Measurements from ENCODE around the gene PHF5A. TPM values are rescaled to one million over a fixed set of nuclear protein-coding genes. Genes with fewer than 3 reads are reported as not detected.

PHF5A gene
- total RNA-seq, 1 donor, result 38.4 TPM

DNA sequence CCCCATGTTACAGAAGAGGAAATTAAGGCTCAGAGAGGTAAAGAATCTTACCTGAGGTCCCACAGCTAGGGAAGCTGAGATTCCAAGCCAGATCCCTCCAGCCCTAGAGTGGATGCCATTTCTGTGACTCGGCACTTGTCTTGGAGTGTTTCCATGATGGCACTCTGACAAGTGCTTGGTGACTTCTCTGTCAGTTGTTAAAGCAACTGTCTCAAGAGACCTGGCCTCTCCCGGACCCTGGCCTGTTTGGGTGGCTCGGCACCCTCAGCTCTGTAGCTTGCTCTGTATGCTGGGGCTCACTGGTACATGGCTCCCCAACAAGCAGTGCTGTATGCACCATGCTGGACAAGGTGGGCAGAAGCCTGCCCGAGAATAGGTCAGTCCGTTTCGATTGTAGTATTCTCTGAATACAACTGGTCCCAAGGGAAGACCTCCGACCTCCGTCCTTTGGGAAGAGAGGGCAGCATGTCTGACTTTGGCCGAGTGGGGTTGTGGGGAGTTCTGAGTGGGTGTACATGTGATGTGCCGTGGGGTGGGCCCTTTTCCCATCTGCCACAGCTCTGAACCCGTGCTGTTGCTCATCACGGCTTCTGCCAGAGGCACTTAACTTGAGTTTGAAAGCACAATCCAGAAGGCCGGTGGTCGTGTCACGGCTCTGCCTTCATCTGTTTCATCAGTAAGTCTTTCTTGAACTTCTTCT is 12.8 kb upstream of the PHF5A start:
- peak overlapping the region; percentile 61 for H3K4me2 ChIP-seq (ENCODE audit: insufficient read depth, low read length)
- peak overlapping the region; percentile 85 for H3K27ac ChIP-seq (ENCODE audit: low read depth, low read length)
- no peaks in the 10 kb centered on the region for H3K9me3 ChIP-seq (ENCODE audit: low read depth, low read length)
- peaks cover 73% of the 10 kb centered on the region for H3K79me2 ChIP-seq (ENCODE audit: insufficient read depth, low read length)
- H3K27me3 ChIP-seq (ENCODE audit: insufficient read depth, low read length), result no peaks in the 10 kb centered on the region
- no peak overlapping the region for H2AFZ ChIP-seq (ENCODE audit: low read length)
- H3K36me3 ChIP-seq (ENCODE audit: insufficient read depth, low read length), result no peaks in the 10 kb centered on the region
- DNase-seq (ENCODE audit: insufficient read length, low spot score, missing footprints), result no peak
- peaks cover 53% of the 10 kb centered on the region for H3K4me1 ChIP-seq (ENCODE audit: insufficient read depth, low read length)
- H4K20me1 ChIP-seq (ENCODE audit: insufficient read depth, low read length), result peaks cover 57% of the 10 kb centered on the region
- peak overlapping the region; percentile 27 for H3K4me3 ChIP-seq (ENCODE audit: insufficient read depth, low read length)
- TF ChIP-seq, protein P1, sequence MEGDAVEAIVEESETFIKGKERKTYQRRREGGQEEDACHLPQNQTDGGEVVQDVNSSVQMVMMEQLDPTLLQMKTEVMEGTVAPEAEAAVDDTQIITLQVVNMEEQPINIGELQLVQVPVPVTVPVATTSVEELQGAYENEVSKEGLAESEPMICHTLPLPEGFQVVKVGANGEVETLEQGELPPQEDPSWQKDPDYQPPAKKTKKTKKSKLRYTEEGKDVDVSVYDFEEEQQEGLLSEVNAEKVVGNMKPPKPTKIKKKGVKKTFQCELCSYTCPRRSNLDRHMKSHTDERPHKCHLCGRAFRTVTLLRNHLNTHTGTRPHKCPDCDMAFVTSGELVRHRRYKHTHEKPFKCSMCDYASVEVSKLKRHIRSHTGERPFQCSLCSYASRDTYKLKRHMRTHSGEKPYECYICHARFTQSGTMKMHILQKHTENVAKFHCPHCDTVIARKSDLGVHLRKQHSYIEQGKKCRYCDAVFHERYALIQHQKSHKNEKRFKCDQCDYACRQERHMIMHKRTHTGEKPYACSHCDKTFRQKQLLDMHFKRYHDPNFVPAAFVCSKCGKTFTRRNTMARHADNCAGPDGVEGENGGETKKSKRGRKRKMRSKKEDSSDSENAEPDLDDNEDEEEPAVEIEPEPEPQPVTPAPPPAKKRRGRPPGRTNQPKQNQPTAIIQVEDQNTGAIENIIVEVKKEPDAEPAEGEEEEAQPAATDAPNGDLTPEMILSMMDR (IDR thresholded peaks at IDR 0.05; ENCODE audit: extremely low read depth, low read depth, low read length), result no peak

DNA sequence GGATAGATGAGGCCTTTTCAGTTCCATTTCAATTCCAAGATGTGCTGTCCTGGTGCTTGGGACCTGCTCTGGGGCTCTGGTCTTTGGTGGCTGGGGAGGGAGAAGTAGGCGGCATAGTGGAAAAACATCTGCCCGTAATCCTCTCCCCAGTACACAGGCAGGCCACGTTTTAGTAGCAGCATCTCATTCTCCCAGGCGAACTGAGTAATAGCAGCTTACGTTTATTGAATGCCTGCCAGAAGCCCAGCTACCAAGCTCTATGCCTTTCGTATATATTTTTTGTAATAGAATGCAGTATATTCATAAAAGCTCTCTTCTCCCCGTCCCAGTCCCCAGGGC is 11.9 kb upstream of the PHF5A start:
- peaks cover 52% of the 10 kb centered on the region for H4K20me1 ChIP-seq (ENCODE audit: insufficient read depth, low read length)
- peaks cover 53% of the 10 kb centered on the region for H3K4me1 ChIP-seq (ENCODE audit: insufficient read depth, low read length)
- no peaks in the 10 kb centered on the region for H3K36me3 ChIP-seq (ENCODE audit: insufficient read depth, low read length)
- H3K4me3 ChIP-seq (ENCODE audit: insufficient read depth, low read length), result no peak overlapping the region
- TF ChIP-seq, protein P1 (IDR thresholded peaks at IDR 0.05; ENCODE audit: extremely low read depth, low read depth, low read length), result no peak
- no peaks in the 10 kb centered on the region for H3K9me3 ChIP-seq (ENCODE audit: low read depth, low read length)
- no peak overlapping the region for H2AFZ ChIP-seq (ENCODE audit: low read length)
- H3K27ac ChIP-seq (ENCODE audit: low read depth, low read length), result peak overlapping the region; percentile 85
- peak; percentile 86 for DNase-seq (ENCODE audit: insufficient read length, low spot score, missing footprints)
- H3K27me3 ChIP-seq (ENCODE audit: insufficient read depth, low read length), result no peaks in the 10 kb centered on the region
- H3K79me2 ChIP-seq (ENCODE audit: insufficient read depth, low read length), result peaks cover 75% of the 10 kb centered on the region
- H3K4me2 ChIP-seq (ENCODE audit: insufficient read depth, low read length), result peak overlapping the region; percentile 61

DNA sequence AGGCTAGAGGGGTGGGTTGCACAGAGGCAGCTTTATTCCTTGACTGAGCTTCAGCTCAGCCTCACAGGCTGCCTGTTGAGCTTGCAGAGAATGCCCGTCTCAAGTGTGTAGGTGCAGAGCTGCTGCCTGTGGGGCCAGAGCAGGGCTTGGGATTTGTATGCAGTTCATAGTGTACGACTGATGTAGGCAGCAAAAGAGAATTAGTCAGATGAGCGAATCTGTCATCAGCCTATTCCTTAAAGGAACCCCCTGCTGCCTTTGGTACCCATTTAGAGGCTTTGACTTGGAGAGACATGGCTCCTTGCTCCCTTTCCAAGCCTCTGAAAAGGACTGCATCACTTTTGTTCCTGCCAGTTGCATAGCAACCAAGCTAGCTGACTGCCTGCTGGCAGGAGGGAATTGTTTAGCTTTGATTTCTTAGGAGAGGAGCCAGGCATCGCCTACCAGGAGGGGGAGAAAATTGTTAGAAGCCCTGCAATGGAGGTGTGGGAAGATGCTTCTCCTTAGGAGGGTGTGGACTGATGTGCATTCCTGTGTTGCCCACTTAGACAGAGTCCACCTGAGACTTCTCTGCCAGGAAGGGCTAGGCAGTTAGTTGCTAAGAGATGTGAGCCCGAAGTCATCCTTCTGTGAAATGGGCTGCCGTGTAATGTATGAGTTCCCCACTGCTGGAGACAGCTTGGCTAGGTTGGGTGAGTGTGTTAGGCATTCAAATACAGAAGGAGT is 11.3 kb upstream of the PHF5A start:
- H3K27me3 ChIP-seq (ENCODE audit: insufficient read depth, low read length), result no peaks in the 10 kb centered on the region
- H3K79me2 ChIP-seq (ENCODE audit: insufficient read depth, low read length), result peaks cover 76% of the 10 kb centered on the region
- H4K20me1 ChIP-seq (ENCODE audit: insufficient read depth, low read length), result peaks cover 52% of the 10 kb centered on the region
- H3K4me1 ChIP-seq (ENCODE audit: insufficient read depth, low read length), result peaks cover 53% of the 10 kb centered on the region
- H3K4me3 ChIP-seq (ENCODE audit: insufficient read depth, low read length), result peak overlapping the region; percentile 15
- peak overlapping the region; percentile 85 for H3K27ac ChIP-seq (ENCODE audit: low read depth, low read length)
- TF ChIP-seq, protein P1 (IDR thresholded peaks at IDR 0.05; ENCODE audit: extremely low read depth, low read depth, low read length), result no peak
- DNase-seq (ENCODE audit: insufficient read length, low spot score, missing footprints), result peak; percentile 89
- no peak overlapping the region for H2AFZ ChIP-seq (ENCODE audit: low read length)
- H3K9me3 ChIP-seq (ENCODE audit: low read depth, low read length), result no peaks in the 10 kb centered on the region
- peak overlapping the region; percentile 61 for H3K4me2 ChIP-seq (ENCODE audit: insufficient read depth, low read length)
- H3K36me3 ChIP-seq (ENCODE audit: insufficient read depth, low read length), result no peaks in the 10 kb centered on the region

DNA sequence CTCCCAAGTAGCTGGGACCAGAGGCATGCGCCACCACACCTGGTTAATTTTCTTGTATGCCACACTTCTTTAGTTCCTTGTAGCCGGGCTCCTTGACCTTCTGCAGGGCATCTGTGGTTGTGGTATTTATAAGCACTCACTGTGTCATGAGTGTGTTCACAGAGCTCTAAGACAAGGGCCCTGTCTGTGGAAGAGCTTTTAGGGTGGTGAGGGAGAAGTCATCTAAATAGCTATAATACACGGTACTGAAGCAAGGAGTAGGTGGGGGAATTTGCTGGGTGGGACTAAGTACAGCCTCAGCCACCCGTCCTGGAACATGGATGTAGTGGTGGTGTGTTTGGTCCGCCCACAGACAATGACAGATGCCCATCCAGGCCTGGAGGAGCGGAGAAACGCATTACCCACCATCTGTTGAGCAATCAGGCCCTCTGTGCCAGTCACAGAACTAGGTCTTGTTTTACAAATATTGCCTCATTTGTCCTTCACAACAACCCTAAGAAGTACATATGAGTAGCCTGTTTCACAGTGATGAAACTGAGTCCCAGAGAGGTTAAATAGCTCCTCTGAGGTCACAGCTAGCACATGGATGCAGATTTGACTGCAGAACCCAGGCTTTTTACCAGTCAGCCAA is 10.5 kb upstream of the PHF5A start:
- Histone ChIP-seq H3K79me2 (ENCODE audit: insufficient read depth, low read length) (peaks cover 71% of the 10 kb centered on the region), H2AFZ (ENCODE audit: low read length) (no peak overlapping the region), H3K36me3 (ENCODE audit: insufficient read depth, low read length) (no peaks in the 10 kb centered on the region), H3K9me3 (ENCODE audit: low read depth, low read length) (no peaks in the 10 kb centered on the region), H3K27me3 (ENCODE audit: insufficient read depth, low read length) (no peaks in the 10 kb centered on the region), H3K4me3 (ENCODE audit: insufficient read depth, low read length) (peak overlapping the region; percentile 15), H3K4me1 (ENCODE audit: insufficient read depth, low read length) (peaks cover 53% of the 10 kb centered on the region), H3K4me2 (ENCODE audit: insufficient read depth, low read length) (peak overlapping the region; percentile 61), H3K27ac (ENCODE audit: low read depth, low read length) (peak overlapping the region; percentile 85), H4K20me1 (ENCODE audit: insufficient read depth, low read length) (peaks cover 48% of the 10 kb centered on the region)
- TF ChIP-seq, protein P1 (IDR thresholded peaks at IDR 0.05; ENCODE audit: extremely low read depth, low read depth, low read length), result no peak
- DNase-seq (ENCODE audit: insufficient read length, low spot score, missing footprints), result peak; percentile 75

Data from osteoblast (primary cell).